Prostate gland (tissue), 2 donors: ENCODE results near the gene RPL18. TPM values are rescaled to one million over a fixed set of nuclear protein-coding genes. Genes with fewer than 3 reads are reported as not detected.

Experiments
- DNase-seq: peaks from one replicate; pipeline ENCODE4 v3.0.0-alpha.2; 2019; ENCODE audit warnings: low spot score
- H3K27ac ChIP-seq, 2 donors: fragments of 200-600 bp; sonication (generic); 2 replicates each; pipeline ENCODE4 v1.5.1; 2017 to 2019
- H3K27me3 ChIP-seq: fragments of 200-600 bp; sonication (generic); replicated peaks from 2 replicates; pipeline ENCODE4 v1.5.1; 2019; ENCODE audit not compliant: insufficient read depth
- H3K36me3 ChIP-seq, 2 donors: fragments of 200-600 bp; sonication (generic); 1 replicate in 1 of 2; 2 replicates in 1 of 2; pipeline versions ENCODE4 v1.5.1 to v1.8.1; 2017 to 2019
- H3K4me1 ChIP-seq: fragments of 200-600 bp; sonication (generic); replicated peaks from 2 replicates; pipeline ENCODE4 v1.5.1; 2019
- H3K4me3 ChIP-seq, 2 donors: fragments of 200-600 bp; sonication (generic); 2 replicates each; pipeline ENCODE4 v1.5.1; 2017 to 2019
- H3K9me3 ChIP-seq: fragments of 200-600 bp; sonication (generic); 2 replicates; pipeline ENCODE4 v1.5.1; 2017
- POLR2A ChIP-seq: fragments of 450-650 bp; IDR thresholded peaks from one replicate; pipeline ENCODE4 v1.6.1; 2016; ENCODE audit warnings: antibody characterized with exemption, mild to moderate bottlenecking
- POLR2AphosphoS5 ChIP-seq: sonication (generic); formaldehyde crosslinking; IDR thresholded peaks from one replicate; pipeline ENCODE4 v1.6.1; 2017; ENCODE audit warnings: antibody characterized with exemption
- WGBS: methylation state at CpG from one replicate; pipeline ENCODE4 v1.1.5; 2018; 5-methylcytosine and 5-hydroxymethylcytosine counted together
- intact Hi-C: fragments of 100-400 bp; cut with DNase I; formaldehyde crosslinking; loops from one replicate; pipeline ENCODE4 v1.14.2; 2022
- total RNA-seq, 2 donors: library from RNA; depleted of rRNA; stranded (reverse); fragments of >200 nt; gene quantifications; one replicate each; pipeline ENCODE4 v1.1.0, GENCODE V29; 2016
- TF ChIP-seq, protein P1 (sequence below), 4 experiments: fragments of 200-600 bp in 2 of 4; fragments of 450-650 bp in 2 of 4; sonication (generic) in 2 of 4; IDR thresholded peaks; 1 replicate in 3 of 4; 2 replicates in 1 of 4; pipeline ENCODE4 v1.5.1; 2016 to 2019; ENCODE audit warnings: antibody characterized with exemption in 4 of 4, mild to moderate bottlenecking in 2 of 4, moderate library complexity in 2 of 4

Gene RPL18
- total RNA-seq, 2 donors from 2014 or later = 2,096 to 3,914 TPM

DNA sequence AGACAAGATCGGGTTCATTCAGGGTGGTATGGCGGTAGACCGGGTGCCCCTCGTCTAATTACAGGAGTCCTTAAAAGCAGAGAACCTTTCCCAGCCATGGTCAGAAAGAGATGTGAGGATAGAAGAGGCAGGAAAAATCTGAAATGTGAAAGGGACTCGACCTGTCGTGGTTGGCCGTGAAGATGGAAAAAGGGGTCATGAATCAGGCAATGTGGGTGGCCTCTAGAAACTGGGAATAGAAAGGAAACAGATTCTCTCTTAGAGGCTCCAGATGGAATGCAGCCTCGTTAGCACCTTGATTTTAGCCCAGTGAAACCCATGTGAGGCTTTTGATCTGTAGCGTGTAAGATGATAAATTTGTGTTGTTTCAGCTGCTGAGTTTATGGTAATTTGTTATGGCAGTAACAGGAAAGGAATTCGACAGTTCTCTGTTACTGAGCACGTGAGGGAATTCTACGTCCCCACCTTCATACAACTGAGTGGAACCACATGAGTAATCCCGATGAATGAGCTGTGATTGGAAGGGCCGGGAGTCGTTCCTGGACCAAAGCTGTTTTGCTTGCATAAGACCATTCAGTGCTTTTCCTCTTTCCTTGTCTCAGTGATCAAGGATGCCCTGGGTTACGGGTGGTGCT lies 38.0 kb upstream of the RPL18 start:
- DNase-seq = no peak
- no peak overlapping the region for H3K4me3 ChIP-seq
- 41% methylated on average over 16 of the region's 16 CpGs for WGBS
- no peaks in the 10 kb centered on the region for H3K36me3 ChIP-seq
- no peak overlapping the region for H3K27ac ChIP-seq
- no peaks in the 10 kb centered on the region for H3K27me3 ChIP-seq
- no peaks in the 10 kb centered on the region for H3K4me1 ChIP-seq
- intact Hi-C loops = no loop called here
- TF ChIP-seq, protein P1, sequence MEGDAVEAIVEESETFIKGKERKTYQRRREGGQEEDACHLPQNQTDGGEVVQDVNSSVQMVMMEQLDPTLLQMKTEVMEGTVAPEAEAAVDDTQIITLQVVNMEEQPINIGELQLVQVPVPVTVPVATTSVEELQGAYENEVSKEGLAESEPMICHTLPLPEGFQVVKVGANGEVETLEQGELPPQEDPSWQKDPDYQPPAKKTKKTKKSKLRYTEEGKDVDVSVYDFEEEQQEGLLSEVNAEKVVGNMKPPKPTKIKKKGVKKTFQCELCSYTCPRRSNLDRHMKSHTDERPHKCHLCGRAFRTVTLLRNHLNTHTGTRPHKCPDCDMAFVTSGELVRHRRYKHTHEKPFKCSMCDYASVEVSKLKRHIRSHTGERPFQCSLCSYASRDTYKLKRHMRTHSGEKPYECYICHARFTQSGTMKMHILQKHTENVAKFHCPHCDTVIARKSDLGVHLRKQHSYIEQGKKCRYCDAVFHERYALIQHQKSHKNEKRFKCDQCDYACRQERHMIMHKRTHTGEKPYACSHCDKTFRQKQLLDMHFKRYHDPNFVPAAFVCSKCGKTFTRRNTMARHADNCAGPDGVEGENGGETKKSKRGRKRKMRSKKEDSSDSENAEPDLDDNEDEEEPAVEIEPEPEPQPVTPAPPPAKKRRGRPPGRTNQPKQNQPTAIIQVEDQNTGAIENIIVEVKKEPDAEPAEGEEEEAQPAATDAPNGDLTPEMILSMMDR (IDR thresholded peaks at IDR 0.05) = no peak
- TF ChIP-seq POLR2A = no peak
- no peaks in the 10 kb centered on the region for H3K9me3 ChIP-seq

DNA sequence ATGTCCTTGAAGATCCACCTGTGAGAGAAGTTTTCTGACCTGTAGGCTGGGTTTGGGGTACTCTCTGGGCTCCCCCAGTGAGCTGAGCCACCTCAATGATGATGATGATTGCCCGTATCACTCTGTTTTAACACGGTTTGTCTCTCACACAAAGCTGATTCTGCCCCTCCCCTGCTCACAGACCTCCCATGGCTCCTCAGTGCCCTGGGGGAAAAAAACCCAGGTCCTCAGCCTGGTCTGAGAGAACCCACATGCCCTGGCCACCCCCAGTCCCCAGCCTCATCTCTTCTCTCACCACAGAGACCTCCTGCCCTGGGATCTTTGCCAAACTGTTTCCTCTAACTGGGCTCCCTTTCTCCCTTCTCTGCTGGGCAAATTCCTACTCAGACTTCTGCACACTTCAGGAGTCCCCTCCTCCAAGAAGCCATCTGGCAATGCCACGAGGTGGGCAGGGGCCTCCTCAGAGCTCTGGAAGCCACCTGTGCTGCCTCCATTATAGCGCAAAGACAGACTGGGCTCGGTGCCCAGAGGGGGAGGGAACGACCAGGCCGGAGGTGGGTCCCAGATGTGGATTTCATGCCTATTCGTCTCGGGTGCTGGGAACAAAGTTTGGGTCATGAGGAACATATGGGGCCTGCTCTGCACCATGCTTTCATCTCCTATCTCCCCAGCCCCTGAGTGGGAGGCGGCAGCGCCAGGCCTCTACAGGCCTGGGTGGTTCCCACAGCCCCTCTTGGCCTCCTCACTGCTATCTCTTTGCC lies 35.5 kb upstream of the RPL18 start:
- Histone ChIP-seq H3K4me1 (no peaks in the 10 kb centered on the region), H3K4me3 (no peak overlapping the region), H3K36me3 (no peaks in the 10 kb centered on the region), H3K27me3 (no peaks in the 10 kb centered on the region), H3K9me3 (no peaks in the 10 kb centered on the region), H3K27ac (no peak overlapping the region)
- intact Hi-C loops = no loop called here
- WGBS = 36% methylated on average over 11 of the region's 11 CpGs
- TF ChIP-seq POLR2A = no peak
- no peak for TF ChIP-seq POLR2AphosphoS5
- TF ChIP-seq, protein P1 (IDR thresholded peaks at IDR 0.05) = no peak
- no peak for DNase-seq

DNA sequence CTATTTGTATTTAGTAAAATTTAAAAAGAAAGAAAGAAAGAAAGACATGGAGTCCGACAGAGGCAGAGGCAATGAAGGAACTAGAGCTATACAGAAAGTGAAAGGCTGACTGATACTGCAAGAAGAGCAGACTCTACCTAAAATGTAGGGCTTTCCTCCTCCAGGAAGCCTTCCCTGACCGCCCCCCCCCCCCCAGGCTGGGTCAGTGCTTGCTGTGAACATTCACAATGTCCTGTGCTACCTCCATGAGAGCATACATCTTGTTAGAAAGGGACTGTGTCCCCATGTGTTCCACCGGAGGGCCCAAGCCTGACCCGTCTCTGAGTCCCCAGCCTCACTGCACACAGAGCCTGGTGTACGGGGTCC lies 32.7 kb upstream of the RPL18 start:
- WGBS = 79% methylated on average over 5 of the region's 5 CpGs
- no peak for DNase-seq
- Histone ChIP-seq H3K27ac (no peak overlapping the region), H3K4me1 (no peaks in the 10 kb centered on the region), H3K27me3 (no peaks in the 10 kb centered on the region), H3K9me3 (no peaks in the 10 kb centered on the region), H3K36me3 (no peaks in the 10 kb centered on the region), H3K4me3 (no peak overlapping the region)
- TF ChIP-seq POLR2A = no peak
- TF ChIP-seq POLR2AphosphoS5 = no peak
- TF ChIP-seq, protein P1 (IDR thresholded peaks at IDR 0.05) = no peak
- intact Hi-C loops = no loop called here

DNA sequence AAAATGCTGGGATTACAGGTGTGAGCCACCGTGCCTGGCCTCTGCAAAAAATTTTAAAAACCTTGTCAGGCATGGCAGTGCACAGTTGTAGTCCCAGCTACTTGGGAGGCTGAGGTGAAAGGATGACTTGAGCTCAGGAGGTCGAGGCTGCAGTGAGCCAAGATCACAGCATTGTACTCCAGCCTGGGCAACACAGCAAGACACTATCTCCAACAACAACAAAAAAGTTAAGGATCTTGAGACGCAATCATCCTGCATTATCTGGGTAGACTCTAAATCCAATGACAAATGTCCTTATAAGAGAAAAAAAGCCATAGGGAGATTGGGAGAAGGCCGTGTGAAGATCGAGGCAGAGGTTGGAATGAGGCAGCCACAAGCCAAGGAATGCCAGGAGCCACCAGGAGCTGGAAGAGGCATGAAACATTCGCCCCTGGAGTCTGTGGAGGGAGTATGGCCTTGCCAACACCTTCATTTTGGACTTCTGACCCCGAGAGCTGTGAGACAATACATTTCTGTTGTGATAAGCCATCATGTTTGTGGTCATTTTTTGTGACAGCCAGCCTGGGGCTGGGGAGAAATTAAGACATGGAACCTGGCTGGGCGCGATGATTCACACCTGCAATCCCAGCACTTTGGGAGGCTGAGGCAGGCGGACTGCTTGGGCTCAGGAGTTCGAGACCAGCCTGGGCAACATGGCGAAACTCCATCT lies 32.1 kb upstream of the RPL18 start:
- H3K4me1 ChIP-seq = no peaks in the 10 kb centered on the region
- H3K4me3 ChIP-seq = no peak overlapping the region
- DNase-seq = no peak
- intact Hi-C loops = no loop called here
- WGBS = 91% methylated on average over 12 of the region's 12 CpGs
- H3K9me3 ChIP-seq = no peaks in the 10 kb centered on the region
- H3K27me3 ChIP-seq = no peaks in the 10 kb centered on the region
- TF ChIP-seq POLR2A (no peak), POLR2AphosphoS5 (no peak)
- TF ChIP-seq, protein P1 (IDR thresholded peaks at IDR 0.05) = no peak
- H3K36me3 ChIP-seq = no peaks in the 10 kb centered on the region
- no peak overlapping the region for H3K27ac ChIP-seq
